Muscle layer of colon (tissue), 2 donors: ENCODE data around the gene NOC2L.
"Not testable (repeated sequence)": the region's sequence is repeated elsewhere in the genome, so short reads cannot be mapped to it uniquely, and the experiment has no call there.

ENCODE experiments used
- H3K27ac ChIP-seq: one replicate; pipeline ENCODE4 v1.7.0; 2013; ENCODE audit warnings: low read depth, mild to moderate bottlenecking, low read length, moderate library complexity
- H3K27me3 ChIP-seq, 2 donors: one replicate each; pipeline ENCODE4 v1.7.0; 2013; ENCODE audit warnings: low read length in 2 of 2, mild to moderate bottlenecking in 2 of 2; ENCODE audit not compliant: insufficient read depth in 2 of 2, control insufficient read depth in 1 of 2
- H3K36me3 ChIP-seq: one replicate; pipeline ENCODE4 v1.7.0; 2013; ENCODE audit warnings: mild to moderate bottlenecking, low read length; ENCODE audit not compliant: insufficient read depth
- H3K4me1 ChIP-seq: one replicate; pipeline ENCODE4 v1.7.0; 2013; ENCODE audit warnings: mild to moderate bottlenecking, low read length; ENCODE audit not compliant: insufficient read depth
- H3K4me3 ChIP-seq, 2 donors: one replicate each; pipeline ENCODE4 v1.7.0; 2013; ENCODE audit warnings: low read length in 2 of 2, low read depth in 1 of 2, mild to moderate bottlenecking in 1 of 2, moderate library complexity in 1 of 2
- H3K9ac ChIP-seq: one replicate; pipeline ENCODE4 v1.7.0; 2013; ENCODE audit warnings: low read length
- H3K9me3 ChIP-seq: one replicate; pipeline ENCODE4 v1.7.0; 2013; ENCODE audit warnings: mild to moderate bottlenecking, low read length
- donor health status: abdominal sarcoma.
- donor health status: Adenocarcinoma of cecum.

Gene NOC2L

DNA sequence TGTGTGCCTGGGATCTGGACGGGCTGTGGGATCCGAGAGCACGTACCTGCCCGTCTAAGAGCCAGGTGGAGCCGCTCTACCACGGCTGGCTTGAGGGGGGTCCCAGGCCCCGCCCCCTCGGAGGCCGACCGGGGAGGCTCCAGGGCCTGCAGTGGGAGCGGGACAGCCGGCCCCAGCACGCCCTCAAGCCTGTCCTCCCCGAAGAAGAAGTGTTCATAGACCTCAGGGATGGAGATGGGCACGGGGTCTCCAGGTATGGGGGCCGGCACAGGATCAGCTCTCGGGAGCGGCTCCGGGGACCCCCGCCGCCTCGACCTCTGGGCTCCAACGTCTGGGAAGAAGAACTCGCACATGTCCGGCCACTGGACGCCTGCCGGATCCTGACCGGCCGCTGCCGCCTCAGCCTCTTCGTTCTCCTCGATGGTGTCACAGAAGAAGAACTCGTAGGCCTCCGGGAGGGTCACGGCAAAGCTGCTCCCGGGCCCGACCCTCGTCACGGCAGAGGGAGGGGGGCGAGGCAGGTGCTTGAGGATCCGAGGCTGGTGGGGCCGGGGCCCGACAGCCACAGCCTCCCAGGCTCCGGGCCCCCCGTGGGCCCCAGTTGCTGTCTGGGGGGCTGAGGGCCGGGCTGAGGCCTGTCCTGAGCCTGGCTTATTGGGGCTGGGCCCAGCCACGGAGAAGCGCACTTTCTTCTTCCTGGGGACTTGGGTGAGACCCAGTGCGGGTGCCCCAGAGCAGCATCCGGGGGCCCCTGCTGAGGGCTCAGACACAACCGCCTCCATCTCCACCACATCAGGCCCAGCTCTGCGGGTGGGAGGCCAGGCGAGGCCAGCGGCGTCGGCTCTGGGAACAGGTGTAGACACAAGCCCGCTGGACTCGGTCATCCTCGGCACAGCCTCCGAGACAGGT, 20.0 kb upstream of the NOC2L start:
- Histone ChIP-seq H3K9ac (no peak overlapping the region), H3K4me1 (no peaks in the 10 kb centered on the region), H3K27ac (no peak overlapping the region), H3K4me3 (no peak overlapping the region), H3K9me3 (no peaks in the 10 kb centered on the region), H3K27me3 (peaks cover 0 to 39% of the 10 kb centered on the region in 2 donors), H3K36me3 (no peaks in the 10 kb centered on the region)

DNA sequence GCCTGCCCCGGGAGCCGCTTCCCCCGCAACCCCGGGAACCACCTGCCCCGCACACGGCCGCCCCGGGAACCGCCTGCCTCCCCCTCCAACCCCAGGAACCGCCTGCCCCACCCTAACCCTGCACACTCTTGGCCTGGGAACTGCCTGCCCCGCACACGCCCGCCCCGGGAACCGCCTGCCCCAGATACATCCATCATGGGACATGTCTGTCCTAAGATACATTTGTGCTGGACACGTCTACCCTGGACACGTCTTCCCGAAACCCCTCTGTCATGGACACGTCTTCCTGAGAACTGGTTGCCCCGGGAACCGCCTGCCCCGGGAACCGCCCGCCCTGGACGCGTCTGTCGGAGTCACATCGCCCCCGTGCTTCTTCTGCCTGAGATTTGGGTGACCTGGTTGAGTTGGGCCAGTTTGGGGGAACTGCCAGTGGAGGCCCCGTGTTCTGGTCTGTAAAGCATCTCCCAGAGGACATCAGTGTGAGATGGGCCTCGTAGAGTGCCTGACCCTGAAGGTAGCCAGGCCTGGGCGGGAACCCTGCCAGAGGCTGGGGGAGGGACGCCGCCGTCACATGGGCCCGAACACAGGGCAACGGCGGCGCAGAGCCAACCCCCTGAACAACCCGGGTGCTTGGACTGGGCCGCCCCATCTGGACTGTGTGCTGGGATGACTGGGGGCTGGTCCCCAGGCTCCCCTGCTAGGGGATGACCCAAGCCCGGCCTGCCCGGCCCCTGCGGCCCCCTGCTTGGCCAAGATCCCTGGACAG, 19.2 kb upstream of the NOC2L start:
- Histone ChIP-seq H3K9ac (no peak overlapping the region), H3K9me3 (no peaks in the 10 kb centered on the region), H3K4me3 (no peak overlapping the region), H3K4me1 (no peaks in the 10 kb centered on the region), H3K36me3 (no peaks in the 10 kb centered on the region), H3K27me3 (peaks cover 0 to 40% of the 10 kb centered on the region in 2 donors), H3K27ac (no peak overlapping the region)

DNA sequence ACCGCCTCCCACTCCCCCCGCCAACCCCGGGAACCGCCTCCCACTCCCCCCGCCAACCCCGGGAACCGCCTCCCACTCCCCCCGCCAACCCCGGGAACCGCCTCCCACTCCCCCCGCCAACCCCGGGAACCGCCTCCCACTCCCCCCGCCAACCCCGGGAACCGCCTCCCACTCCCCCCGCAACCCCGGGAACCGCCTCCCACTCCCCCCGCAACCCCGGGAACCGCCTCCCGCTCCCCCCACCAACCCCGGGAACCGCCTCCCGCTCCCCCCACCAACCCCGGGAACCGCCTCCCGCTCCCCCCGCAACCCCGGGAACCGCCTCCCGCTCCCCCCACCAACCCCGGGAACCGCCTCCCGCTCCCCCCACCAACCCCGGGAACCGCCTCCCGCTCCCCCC, 17.7 kb upstream of the NOC2L start:
- H3K27ac ChIP-seq, H3K4me1 ChIP-seq, H3K36me3 ChIP-seq, H3K9me3 ChIP-seq, H3K4me3 ChIP-seq, H3K9ac ChIP-seq: not testable (repeated sequence)
- H3K27me3 ChIP-seq, result peaks cover 0 to 50% of the 10 kb centered on the region in 2 donors

DNA sequence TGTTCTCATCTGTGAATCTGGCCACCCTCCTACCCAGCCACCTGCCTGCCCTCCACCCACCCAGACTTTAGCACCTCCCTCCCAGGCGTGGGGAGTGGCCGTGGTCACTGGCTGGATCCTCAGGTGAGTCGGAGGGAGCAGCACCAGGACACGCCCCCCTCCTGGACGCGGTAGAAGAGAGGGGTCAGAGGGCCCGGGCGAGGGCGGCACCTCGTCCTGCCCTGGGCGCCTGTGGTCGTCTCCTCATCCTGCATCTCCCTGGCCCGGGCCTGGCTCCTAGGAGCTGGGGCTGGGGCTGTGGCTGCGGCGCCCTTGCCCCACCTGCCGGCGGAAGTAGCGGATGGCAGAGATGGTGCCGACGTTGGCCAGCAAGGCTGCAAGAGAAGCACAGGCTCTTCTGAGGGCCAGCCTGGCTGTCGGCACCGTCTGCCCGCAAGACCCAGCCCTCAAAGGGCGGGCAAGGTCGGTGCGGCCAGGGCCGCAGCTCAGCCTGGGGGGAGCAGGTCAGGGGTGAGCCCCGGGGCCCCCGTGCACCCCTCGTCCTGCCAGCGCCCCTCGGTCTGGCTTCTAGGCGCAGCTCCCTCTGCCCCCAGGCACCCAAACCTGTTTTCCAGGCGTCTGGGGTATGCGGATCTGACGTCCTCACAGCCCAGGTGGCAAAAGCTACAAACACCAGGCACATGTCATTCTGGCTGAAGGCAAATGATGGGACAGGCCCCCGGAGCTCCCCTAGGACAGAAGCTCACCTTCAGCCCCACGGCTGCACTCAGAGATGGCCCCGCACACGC, 17.0 kb upstream of the NOC2L start:
- H3K4me1 ChIP-seq, result no peaks in the 10 kb centered on the region
- no peak overlapping the region for H3K9ac ChIP-seq
- no peak overlapping the region for H3K27ac ChIP-seq
- H3K27me3 ChIP-seq, result peaks cover 0 to 52% of the 10 kb centered on the region in 2 donors
- H3K4me3 ChIP-seq, result peak overlapping the region; percentile 21 to 49
- no peaks in the 10 kb centered on the region for H3K36me3 ChIP-seq
- H3K9me3 ChIP-seq, result no peaks in the 10 kb centered on the region

DNA sequence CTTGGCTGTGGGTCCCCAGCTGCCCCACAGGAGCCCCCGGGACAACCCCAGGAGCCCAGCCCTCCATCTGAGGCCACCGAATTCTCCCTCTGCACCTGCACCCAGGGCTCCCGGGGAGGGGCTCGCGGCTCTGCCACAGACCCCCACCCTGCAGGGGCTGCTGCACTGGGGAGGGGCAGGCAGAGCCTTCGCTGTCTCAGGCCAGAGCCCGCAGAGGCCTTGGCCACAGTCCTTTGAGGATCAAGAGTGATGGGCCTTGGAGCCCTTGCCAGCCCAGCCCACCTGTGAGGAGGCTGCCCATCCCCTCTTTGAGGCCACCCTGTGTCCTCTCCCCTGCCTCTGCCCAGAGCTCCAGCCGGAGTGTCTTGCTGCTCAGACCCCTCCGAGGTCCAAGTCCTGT, 16.3 kb upstream of the NOC2L start:
- Histone ChIP-seq H3K27ac (no peak overlapping the region), H3K9me3 (no peaks in the 10 kb centered on the region), H3K4me3 (no peak overlapping the region), H3K36me3 (no peaks in the 10 kb centered on the region), H3K4me1 (no peaks in the 10 kb centered on the region), H3K9ac (no peak overlapping the region), H3K27me3 (peaks cover 0 to 60% of the 10 kb centered on the region in 2 donors)

DNA sequence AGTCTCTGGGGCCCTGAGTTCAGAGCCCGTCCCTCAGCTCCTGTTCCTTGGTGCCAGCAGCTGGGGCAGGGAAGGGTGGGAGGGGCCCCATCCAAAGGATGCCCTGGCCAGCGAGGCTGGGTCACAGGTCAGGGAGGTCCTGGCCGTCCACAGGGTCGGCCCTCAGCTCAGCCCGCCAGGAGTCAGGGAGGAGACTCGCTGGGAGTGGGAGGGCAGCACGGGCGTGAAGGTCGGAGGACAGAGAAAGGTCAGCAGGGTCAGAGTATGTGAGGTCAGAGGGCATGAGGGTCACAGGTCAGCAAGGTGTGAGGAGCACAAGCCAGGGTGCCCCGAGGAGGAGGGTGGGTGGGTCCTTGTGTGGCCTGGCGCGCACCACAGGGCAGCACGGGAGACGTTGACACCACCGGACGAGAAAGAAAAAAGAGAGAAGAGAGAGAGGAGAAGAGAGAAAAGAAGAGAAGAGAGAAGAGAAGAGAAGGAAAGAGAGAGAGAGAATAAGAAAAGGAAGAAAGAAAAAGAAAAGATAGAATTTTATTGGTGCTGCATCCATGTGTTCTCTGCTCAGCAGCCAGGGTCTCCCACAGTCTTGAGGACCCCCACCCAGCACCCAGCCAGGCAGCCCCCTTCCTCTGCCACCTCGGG, 15.8 kb upstream of the NOC2L start:
- no peak overlapping the region for H3K27ac ChIP-seq
- H3K36me3 ChIP-seq, result no peaks in the 10 kb centered on the region
- no peak overlapping the region for H3K9ac ChIP-seq
- H3K27me3 ChIP-seq, result peaks cover 0 to 64% of the 10 kb centered on the region in 2 donors
- no peaks in the 10 kb centered on the region for H3K4me1 ChIP-seq
- no peak overlapping the region for H3K4me3 ChIP-seq
- H3K9me3 ChIP-seq, result no peaks in the 10 kb centered on the region

DNA sequence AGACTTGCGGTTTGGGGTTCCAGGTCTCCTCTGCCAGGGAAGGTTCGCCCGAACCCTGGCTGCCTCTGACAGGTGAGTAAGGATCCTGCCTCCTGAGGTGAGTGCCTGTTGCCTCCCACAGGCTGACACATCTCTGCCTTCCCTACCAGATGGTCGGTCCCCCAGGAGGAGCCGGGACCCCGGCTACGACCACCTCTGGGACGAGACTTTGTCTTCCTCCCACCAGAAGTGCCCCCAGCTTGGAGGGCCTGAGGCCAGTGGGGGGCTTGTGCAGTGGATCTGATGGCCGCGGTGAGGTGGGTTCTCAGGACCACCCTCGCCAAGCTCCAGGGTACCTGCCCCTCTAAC, 15.2 kb upstream of the NOC2L start:
- H3K4me3 ChIP-seq, result no peak overlapping the region
- no peak overlapping the region for H3K27ac ChIP-seq
- H3K9ac ChIP-seq, result no peak overlapping the region
- no peaks in the 10 kb centered on the region for H3K36me3 ChIP-seq
- H3K9me3 ChIP-seq, result no peaks in the 10 kb centered on the region
- no peaks in the 10 kb centered on the region for H3K4me1 ChIP-seq
- peaks cover under 1 to 64% of the 10 kb centered on the region in 2 donors for H3K27me3 ChIP-seq

DNA sequence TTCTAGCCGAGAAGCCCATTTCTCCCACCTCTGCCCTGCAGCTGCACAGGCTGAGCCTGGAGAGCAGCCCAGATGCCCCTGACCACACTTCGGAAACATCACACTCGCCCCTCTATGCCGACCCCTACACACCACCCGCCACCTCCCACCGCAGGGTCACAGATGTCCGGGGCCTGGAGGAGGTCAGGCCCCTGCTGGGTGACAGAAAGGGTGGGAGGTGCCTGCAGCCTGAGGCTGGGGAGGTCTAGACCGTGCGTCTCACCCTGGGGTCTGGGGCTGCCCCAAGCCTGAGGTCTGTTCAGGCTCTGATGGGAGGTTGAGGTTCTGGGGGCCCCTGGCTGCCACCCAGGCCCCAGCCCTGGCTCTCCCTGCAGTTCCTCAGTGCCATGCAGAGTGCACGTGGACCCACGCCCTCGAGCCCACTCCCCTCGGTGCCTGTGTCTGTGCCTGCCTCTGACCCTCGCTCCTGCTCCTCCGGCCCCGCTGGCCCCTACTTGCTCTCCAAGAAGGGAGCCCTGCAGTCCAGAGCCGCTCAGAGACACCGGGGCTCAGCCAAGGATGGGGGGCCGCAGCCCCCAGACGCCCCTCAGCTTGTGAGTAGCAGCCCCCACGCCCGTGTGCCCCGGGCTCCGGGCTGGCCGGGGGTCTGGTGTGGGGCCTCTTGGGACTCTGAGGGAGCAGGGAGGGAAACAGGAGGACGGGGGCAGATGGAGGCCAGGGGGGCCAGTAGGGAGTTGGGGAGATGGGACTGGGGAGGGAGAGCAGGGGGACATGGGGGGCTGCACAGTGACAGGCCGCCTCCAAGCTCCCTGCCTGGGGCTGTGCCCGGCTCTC, 14.6 kb upstream of the NOC2L start:
- Histone ChIP-seq H3K9ac (no peak overlapping the region), H3K9me3 (no peaks in the 10 kb centered on the region), H3K4me3 (no peak overlapping the region), H3K36me3 (no peaks in the 10 kb centered on the region), H3K27ac (no peak overlapping the region), H3K4me1 (no peaks in the 10 kb centered on the region), H3K27me3 (peaks cover 7 to 69% of the 10 kb centered on the region in 2 donors)

DNA sequence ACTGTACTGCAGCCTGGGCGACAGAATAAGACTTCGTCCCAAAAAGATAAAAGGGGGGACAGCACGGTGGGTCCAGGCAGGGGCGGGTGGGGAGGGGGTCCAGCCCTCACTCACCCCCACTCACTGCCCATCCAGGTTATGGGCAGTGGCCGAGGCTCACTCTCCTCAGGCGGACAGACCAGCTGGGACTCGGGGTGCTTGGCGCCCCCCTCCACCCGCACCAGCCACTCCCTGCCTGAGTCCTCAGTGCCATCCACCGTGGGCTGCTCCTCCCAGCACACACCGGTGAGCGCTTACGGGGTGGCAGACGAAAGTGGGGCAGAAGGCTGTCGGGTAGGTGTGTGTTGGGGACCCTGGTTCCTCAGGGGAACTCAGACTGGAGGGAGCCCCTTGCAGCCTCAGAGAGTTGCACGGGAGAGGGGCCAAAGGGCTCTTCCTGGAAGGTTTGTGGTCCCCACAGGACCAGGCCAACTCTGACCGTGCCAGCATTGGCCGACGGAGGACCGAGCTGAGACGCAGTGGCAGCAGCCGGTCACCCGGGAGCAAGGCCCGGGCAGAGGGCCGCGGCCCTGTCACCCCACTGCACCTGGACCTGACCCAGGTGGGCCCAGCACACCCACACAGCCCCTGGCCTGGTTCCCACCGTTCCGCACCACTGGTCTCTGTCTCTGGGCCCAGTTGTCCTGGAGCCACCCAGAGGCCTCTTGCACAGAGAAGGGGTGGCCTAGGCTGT, 13.8 kb upstream of the NOC2L start:
- no peak overlapping the region for H3K27ac ChIP-seq

More for the DNA sequence above, 13.8 kb upstream of the NOC2L start:
- Histone ChIP-seq H3K4me1 (no peaks in the 10 kb centered on the region), H3K36me3 (no peaks in the 10 kb centered on the region), H3K9me3 (no peaks in the 10 kb centered on the region), H3K4me3 (no peak overlapping the region), H3K27me3 (peaks cover 14 to 77% of the 10 kb centered on the region in 2 donors), H3K9ac (no peak overlapping the region)
